Neural progenitor cell (in vitro differentiated cells): ENCODE results near the gene RNF150. TPM values are rescaled to one million over a fixed set of nuclear protein-coding genes. Genes with fewer than 3 reads are reported as not detected.

ENCODE experiments used
- DNase-seq: peaks from one replicate; pipeline ENCODE4 v3.0.0-alpha.2; 2016; ENCODE audit warnings: low spot score
- H2AFZ ChIP-seq: fragments of 200-600 bp; sonication (generic); replicated peaks from 2 replicates; pipeline ENCODE4 v1.6.1; 2016; ENCODE audit warnings: antibody characterized with exemption
- H3F3A ChIP-seq: fragments of 200-600 bp; sonication (generic); 2 replicates; pipeline ENCODE4 v1.6.1; 2016; ENCODE audit warnings: antibody characterized with exemption, low read depth
- H3K27ac ChIP-seq: fragments of 200-600 bp; sonication (generic); 2 replicates; pipeline ENCODE4 v1.5.1; 2016; ENCODE audit warnings: mild to moderate bottlenecking
- H3K27me3 ChIP-seq: fragments of 200-600 bp; sonication (generic); 2 replicates; pipeline ENCODE4 v1.6.1; 2016; ENCODE audit warnings: mild to moderate bottlenecking, moderate library complexity
- H3K36me3 ChIP-seq: fragments of 200-600 bp; sonication (generic); 2 replicates; pipeline ENCODE4 v1.5.1; 2016
- H3K4me1 ChIP-seq: fragments of 200-600 bp; sonication (generic); 2 replicates; pipeline ENCODE4 v1.6.1; 2016; ENCODE audit warnings: mixed run types
- H3K4me2 ChIP-seq: fragments of 200-600 bp; sonication (generic); 2 replicates; pipeline ENCODE4 v1.6.1; 2016
- H3K4me3 ChIP-seq: fragments of 200-600 bp; sonication (generic); 2 replicates; pipeline ENCODE4 v1.5.1; 2016
- H3K79me2 ChIP-seq: fragments of 200-600 bp; sonication (generic); 2 replicates; pipeline ENCODE4 v1.6.1; 2016; ENCODE audit warnings: low read depth
- H3K9ac ChIP-seq: fragments of 200-600 bp; sonication (generic); 2 replicates; pipeline ENCODE4 v1.6.1; 2016
- H3K9me3 ChIP-seq: fragments of 200-600 bp; sonication (generic); 2 replicates; pipeline ENCODE4 v1.5.1; 2016; ENCODE audit warnings: low read depth
- H4K20me1 ChIP-seq: fragments of 200-600 bp; sonication (generic); 2 replicates; pipeline ENCODE4 v1.6.1; 2016; ENCODE audit warnings: low read depth
- H3K27ac Mint-ChIP-seq: 3 replicates; pipeline ENCODE4 v1.8.0; 2021; ENCODE audit warnings: mixed read lengths
- H3K27me3 Mint-ChIP-seq: 2 replicates; pipeline ENCODE4 v1.8.0; 2022; ENCODE audit warnings: low read depth, mild to moderate bottlenecking, inconsistent platforms, moderate library complexity, mixed read lengths; ENCODE audit not compliant: insufficient read depth
- H3K36me3 Mint-ChIP-seq: 3 replicates; pipeline ENCODE4 v1.8.0; 2021; ENCODE audit warnings: mixed read lengths
- H3K4me1 Mint-ChIP-seq: 3 replicates; pipeline ENCODE4 v1.8.0; 2021; ENCODE audit warnings: mixed read lengths
- H3K4me3 Mint-ChIP-seq: 3 replicates; pipeline ENCODE4 v1.8.0; 2021; ENCODE audit warnings: mild to moderate bottlenecking, moderate library complexity, mixed read lengths
- H3K9me3 Mint-ChIP-seq: 3 replicates; pipeline ENCODE4 v1.8.0; 2020; ENCODE audit warnings: mixed read lengths
- EZH2 ChIP-seq: fragments of 200-600 bp; sonication (generic); IDR thresholded peaks from 2 replicates; pipeline ENCODE4 v1.6.1; 2017; ENCODE audit warnings: antibody characterized with exemption, mild to moderate bottlenecking, moderate library complexity
- EZH2phosphoT487 ChIP-seq: fragments of 200-600 bp; sonication (generic); IDR thresholded peaks from 2 replicates; pipeline ENCODE4 v1.6.1; 2017; ENCODE audit warnings: antibody characterized with exemption
- total RNA-seq: library from RNA; depleted of rRNA; stranded (reverse); fragments of >200 nt; gene quantifications from 2 replicates; pipeline ENCODE4 v1.2.3, GENCODE V29; 2015; ENCODE audit warnings: low replicate concordance
- TF ChIP-seq, protein P1 (sequence below): fragments of 200-600 bp; sonication (generic); IDR thresholded peaks from 2 replicates; pipeline ENCODE4 v1.5.1; 2017; ENCODE audit warnings: antibody characterized with exemption, mild to moderate bottlenecking

The RNF150 gene
- total RNA-seq, 1 donor from 2014 or later: 1.4 TPM

DNA sequence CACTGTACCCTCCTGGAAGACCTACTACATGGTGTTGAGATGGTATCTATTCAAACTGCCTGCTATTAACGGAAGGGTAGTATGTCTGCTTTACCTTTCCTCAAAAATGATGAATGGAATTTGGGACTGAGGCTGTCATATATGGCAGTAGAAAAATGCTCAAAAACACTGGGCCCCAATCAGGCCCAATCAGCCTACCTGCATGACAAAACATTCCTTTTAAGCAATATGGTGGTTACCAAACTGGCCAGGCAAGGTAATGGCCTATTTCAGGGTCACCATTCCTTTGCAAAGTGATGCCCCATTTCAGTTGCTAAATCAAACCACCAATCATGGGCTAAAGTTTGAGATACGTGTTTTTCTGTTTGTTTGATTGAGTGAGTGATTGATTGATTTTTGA, 14.9 kb downstream of the RNF150 start:
- no peak overlapping the region for H3K4me3 Mint-ChIP-seq
- Histone ChIP-seq H4K20me1 (no peaks in the 10 kb centered on the region), H2AFZ (no peak overlapping the region), H3K79me2 (no peaks in the 10 kb centered on the region), H3K36me3 (no peaks in the 10 kb centered on the region), H3K27ac (no peak overlapping the region), H3K9ac (no peak overlapping the region), H3K4me3 (no peak overlapping the region), H3K9me3 (no peaks in the 10 kb centered on the region), H3F3A (no peaks in the 10 kb centered on the region), H3K4me2 (no peak overlapping the region), H3K27me3 (no peaks in the 10 kb centered on the region), H3K4me1 (no peaks in the 10 kb centered on the region)
- H3K27me3 Mint-ChIP-seq: no peaks in the 10 kb centered on the region
- peaks cover 14% of the 10 kb centered on the region for H3K36me3 Mint-ChIP-seq
- H3K4me1 Mint-ChIP-seq: no peaks in the 10 kb centered on the region
- DNase-seq: no peak
- TF ChIP-seq, protein P1, sequence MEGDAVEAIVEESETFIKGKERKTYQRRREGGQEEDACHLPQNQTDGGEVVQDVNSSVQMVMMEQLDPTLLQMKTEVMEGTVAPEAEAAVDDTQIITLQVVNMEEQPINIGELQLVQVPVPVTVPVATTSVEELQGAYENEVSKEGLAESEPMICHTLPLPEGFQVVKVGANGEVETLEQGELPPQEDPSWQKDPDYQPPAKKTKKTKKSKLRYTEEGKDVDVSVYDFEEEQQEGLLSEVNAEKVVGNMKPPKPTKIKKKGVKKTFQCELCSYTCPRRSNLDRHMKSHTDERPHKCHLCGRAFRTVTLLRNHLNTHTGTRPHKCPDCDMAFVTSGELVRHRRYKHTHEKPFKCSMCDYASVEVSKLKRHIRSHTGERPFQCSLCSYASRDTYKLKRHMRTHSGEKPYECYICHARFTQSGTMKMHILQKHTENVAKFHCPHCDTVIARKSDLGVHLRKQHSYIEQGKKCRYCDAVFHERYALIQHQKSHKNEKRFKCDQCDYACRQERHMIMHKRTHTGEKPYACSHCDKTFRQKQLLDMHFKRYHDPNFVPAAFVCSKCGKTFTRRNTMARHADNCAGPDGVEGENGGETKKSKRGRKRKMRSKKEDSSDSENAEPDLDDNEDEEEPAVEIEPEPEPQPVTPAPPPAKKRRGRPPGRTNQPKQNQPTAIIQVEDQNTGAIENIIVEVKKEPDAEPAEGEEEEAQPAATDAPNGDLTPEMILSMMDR: no peak
- no peak for TF ChIP-seq EZH2phosphoT487
- TF ChIP-seq EZH2: no peak
- H3K27ac Mint-ChIP-seq: no peak overlapping the region
- peaks cover 27% of the 10 kb centered on the region for H3K9me3 Mint-ChIP-seq

DNA sequence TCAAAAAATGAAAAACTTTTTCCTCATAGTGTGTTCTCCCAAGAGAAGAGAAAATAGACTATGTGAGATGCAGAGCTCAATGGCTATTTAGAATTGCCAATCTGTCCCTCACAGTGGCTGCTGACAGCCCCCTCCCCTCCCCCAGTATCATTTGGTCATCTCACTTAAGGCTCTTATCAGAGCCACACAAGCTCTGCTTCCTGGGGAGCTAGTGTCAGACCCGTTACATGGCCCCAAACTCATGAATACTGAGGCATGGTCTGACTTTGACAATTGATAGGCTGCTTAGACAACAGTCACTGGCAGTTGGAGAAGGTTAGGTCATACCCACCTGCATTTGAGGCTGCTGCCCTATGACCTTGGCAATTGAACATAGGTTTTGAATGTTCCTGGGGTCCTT, 15.3 kb downstream of the RNF150 start:
- Histone ChIP-seq H4K20me1 (no peaks in the 10 kb centered on the region), H3K4me3 (no peak overlapping the region), H3K27ac (no peak overlapping the region), H3K36me3 (no peaks in the 10 kb centered on the region), H2AFZ (no peak overlapping the region), H3F3A (no peaks in the 10 kb centered on the region), H3K9ac (no peak overlapping the region), H3K27me3 (no peaks in the 10 kb centered on the region), H3K9me3 (no peaks in the 10 kb centered on the region), H3K79me2 (no peaks in the 10 kb centered on the region), H3K4me1 (no peaks in the 10 kb centered on the region), H3K4me2 (no peak overlapping the region)
- no peak overlapping the region for H3K27ac Mint-ChIP-seq
- peaks cover 28% of the 10 kb centered on the region for H3K9me3 Mint-ChIP-seq
- H3K27me3 Mint-ChIP-seq: no peaks in the 10 kb centered on the region
- H3K36me3 Mint-ChIP-seq: peaks cover 14% of the 10 kb centered on the region
- no peak for TF ChIP-seq EZH2phosphoT487
- TF ChIP-seq, protein P1: no peak
- TF ChIP-seq EZH2: no peak
- H3K4me1 Mint-ChIP-seq: no peaks in the 10 kb centered on the region
- H3K4me3 Mint-ChIP-seq: no peak overlapping the region
- DNase-seq: no peak

DNA sequence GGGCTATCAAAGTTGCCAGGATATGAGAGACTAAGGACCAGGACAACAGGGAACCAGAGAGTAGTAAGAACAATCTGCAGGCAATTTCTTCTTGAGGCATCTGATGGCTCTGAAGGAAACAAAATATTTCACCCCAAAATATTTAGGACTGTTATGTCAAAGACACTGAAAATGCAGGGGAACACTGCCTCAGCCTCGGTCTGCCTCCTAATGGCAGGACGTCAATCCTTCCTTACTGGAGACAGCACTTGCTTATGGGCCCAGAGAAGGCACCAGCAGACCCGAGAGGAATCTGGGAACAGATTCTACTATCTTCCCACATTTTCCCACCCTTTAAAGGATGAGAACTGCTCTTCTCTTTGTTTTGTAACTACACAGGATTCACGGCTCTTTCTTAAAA, 23.3 kb downstream of the RNF150 start:
- TF ChIP-seq, protein P1: peak; percentile 15
- TF ChIP-seq EZH2: no peak
- no peaks in the 10 kb centered on the region for H3K79me2 ChIP-seq
- no peak overlapping the region for H3K27ac ChIP-seq
- peak; percentile 10 for DNase-seq
- Mint-ChIP-seq H3K4me1 (no peaks in the 10 kb centered on the region), H3K27me3 (no peaks in the 10 kb centered on the region), H3K4me3 (no peak overlapping the region), H3K9me3 (peaks cover 20% of the 10 kb centered on the region), H3K36me3 (peaks cover 5% of the 10 kb centered on the region), H3K27ac (no peak overlapping the region)
- no peaks in the 10 kb centered on the region for H3K36me3 ChIP-seq
- no peak overlapping the region for H3K9ac ChIP-seq
- H3K27me3 ChIP-seq: no peaks in the 10 kb centered on the region
- no peak overlapping the region for H3K4me3 ChIP-seq
- H2AFZ ChIP-seq: peak overlapping the region; percentile 17
- H3F3A ChIP-seq: no peaks in the 10 kb centered on the region
- H3K4me2 ChIP-seq: no peak overlapping the region
- H4K20me1 ChIP-seq: no peaks in the 10 kb centered on the region
- H3K9me3 ChIP-seq: no peaks in the 10 kb centered on the region
- H3K4me1 ChIP-seq: no peaks in the 10 kb centered on the region
